Measurements from ENCODE around the gene CIROP. TPM values are rescaled to one million over a fixed set of nuclear protein-coding genes. Genes with fewer than 3 reads are reported as not detected.

The CIROP gene
- total RNA-seq, 1 experiment from 2014 or later: not detected

DNA sequence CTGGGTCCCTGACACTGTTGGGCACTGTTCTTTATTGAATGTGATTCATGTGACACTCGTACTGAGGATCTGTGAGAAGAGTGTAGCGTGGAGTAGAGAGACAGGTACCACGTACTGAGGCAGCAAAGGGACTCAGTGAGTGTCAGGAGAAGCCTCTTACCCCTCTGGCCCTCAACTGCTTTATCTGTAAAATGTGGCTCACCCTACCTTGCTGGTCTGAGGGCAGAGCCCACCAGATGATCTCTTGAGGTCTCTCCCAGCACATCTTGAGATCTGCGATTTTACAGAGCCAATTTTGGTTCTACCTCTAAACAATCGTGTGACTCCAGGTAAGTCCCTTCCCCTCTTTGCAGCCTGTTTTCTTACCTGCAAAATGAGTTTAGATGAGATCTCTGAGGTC is 11.1 kb upstream of the CIROP start:
- no peak for TF ChIP-seq EZH2 (IDR thresholded peaks at IDR 0.05; ENCODE audit: low read depth)
- TF ChIP-seq, protein P1, sequence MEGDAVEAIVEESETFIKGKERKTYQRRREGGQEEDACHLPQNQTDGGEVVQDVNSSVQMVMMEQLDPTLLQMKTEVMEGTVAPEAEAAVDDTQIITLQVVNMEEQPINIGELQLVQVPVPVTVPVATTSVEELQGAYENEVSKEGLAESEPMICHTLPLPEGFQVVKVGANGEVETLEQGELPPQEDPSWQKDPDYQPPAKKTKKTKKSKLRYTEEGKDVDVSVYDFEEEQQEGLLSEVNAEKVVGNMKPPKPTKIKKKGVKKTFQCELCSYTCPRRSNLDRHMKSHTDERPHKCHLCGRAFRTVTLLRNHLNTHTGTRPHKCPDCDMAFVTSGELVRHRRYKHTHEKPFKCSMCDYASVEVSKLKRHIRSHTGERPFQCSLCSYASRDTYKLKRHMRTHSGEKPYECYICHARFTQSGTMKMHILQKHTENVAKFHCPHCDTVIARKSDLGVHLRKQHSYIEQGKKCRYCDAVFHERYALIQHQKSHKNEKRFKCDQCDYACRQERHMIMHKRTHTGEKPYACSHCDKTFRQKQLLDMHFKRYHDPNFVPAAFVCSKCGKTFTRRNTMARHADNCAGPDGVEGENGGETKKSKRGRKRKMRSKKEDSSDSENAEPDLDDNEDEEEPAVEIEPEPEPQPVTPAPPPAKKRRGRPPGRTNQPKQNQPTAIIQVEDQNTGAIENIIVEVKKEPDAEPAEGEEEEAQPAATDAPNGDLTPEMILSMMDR (conservative IDR thresholded peaks at IDR 0.05): no peak
- CTCF ChIA-PET: no interaction called here
- DNase-seq: no peak
- Histone ChIP-seq H3K9me2 (ENCODE audit: insufficient read depth) (no peaks in the 10 kb centered on the region), H3K79me2 (ENCODE audit: low read depth) (no peaks in the 10 kb centered on the region), H3K4me3 (no peak overlapping the region), H3K36me3 (ENCODE audit: low read depth) (no peaks in the 10 kb centered on the region), H2AFZ (no peak overlapping the region), H3K27ac (peak overlapping the region; percentile 90), H3K4me2 (peak overlapping the region; percentile 65), H4K20me1 (ENCODE audit: insufficient read depth) (no peaks in the 10 kb centered on the region), H3K27me3 (ENCODE audit: insufficient read depth, low read depth) (no peaks in the 10 kb centered on the region), H3F3A (ENCODE audit: insufficient read depth, low read depth) (peaks cover 18% of the 10 kb centered on the region; the same call in 1 of the 2 replicates), H3K4me1 (replicated peaks; ENCODE audit: insufficient read depth) (peaks cover 41% of the 10 kb centered on the region), H3K9me3 (ENCODE audit: insufficient read depth, low read depth) (no peaks in the 10 kb centered on the region)
- POLR2A ChIA-PET (ENCODE audit: unreplicated experiment): interaction anchor here (0.6 kb wide), 1 partner anchor 205 kb away, joined by 4 read pairs; no protein-coding TSS in a partner anchor
- no TSS peak for BruUV-seq (replicated peaks)
- intact Hi-C loops (cut with micrococcal nuclease; ENCODE audit: unreplicated experiment): no loop called here

DNA sequence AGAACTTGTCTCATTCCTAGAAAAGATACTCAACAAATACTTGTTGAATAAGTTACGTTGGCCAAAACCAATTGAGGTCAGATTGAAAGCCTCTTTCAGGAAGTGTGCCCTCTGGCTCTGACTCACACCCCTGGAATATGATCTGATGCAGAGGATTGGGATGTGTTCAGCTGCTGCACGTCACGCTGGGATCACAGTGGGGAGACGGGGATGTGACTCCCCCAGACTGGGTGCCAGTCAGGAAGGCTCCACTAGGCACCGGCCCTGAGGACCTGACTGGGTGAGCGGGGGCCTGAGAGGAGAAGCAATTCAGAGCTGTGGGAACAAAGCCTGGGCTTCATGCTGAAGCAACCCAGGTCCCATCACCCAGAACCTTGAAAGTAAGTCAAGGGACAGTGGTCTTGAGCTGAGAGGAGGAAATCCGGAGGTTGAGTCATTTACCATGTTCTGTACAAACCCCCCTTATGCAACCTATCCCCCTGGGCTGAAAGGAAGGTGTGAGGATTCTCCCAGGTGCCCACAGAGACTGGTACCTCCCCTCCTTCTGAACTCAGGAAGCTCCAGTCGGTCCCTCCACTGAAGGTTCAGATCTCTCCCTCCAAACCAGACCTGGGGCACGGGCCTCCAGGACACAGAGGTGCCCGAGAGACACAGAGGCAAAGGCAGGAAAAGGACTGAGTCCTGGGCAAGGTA is 10.4 kb upstream of the CIROP start:
- no peaks in the 10 kb centered on the region for H3K9me3 ChIP-seq (ENCODE audit: insufficient read depth, low read depth)
- peaks cover 18% of the 10 kb centered on the region; the same call in 1 of the 2 replicates for H3F3A ChIP-seq (ENCODE audit: insufficient read depth, low read depth)
- intact Hi-C loops (cut with micrococcal nuclease; ENCODE audit: unreplicated experiment): no loop called here
- no peaks in the 10 kb centered on the region for H3K9me2 ChIP-seq (ENCODE audit: insufficient read depth)
- peak overlapping the region; percentile 90 for H3K27ac ChIP-seq
- TSS peak; percentile 88 for BruUV-seq (replicated peaks)
- H3K4me1 ChIP-seq (replicated peaks; ENCODE audit: insufficient read depth): peaks cover 41% of the 10 kb centered on the region
- CTCF ChIA-PET: no interaction called here
- H2AFZ ChIP-seq: no peak overlapping the region
- H3K79me2 ChIP-seq (ENCODE audit: low read depth): no peaks in the 10 kb centered on the region
- TF ChIP-seq, protein P1 (conservative IDR thresholded peaks at IDR 0.05): no peak
- no peak for TF ChIP-seq EZH2 (IDR thresholded peaks at IDR 0.05; ENCODE audit: low read depth)
- peak; percentile 62 to 92 for DNase-seq
- no peaks in the 10 kb centered on the region for H3K27me3 ChIP-seq (ENCODE audit: insufficient read depth, low read depth)
- H3K36me3 ChIP-seq (ENCODE audit: low read depth): no peaks in the 10 kb centered on the region
- peak overlapping the region; percentile 65 for H3K4me2 ChIP-seq
- POLR2A ChIA-PET (ENCODE audit: unreplicated experiment): interaction anchor here (0.6 kb wide), 2 partner anchors 44 to 206 kb away, joined by 4 read pairs; no protein-coding TSS in a partner anchor
- no peak overlapping the region for H3K4me3 ChIP-seq
- H4K20me1 ChIP-seq (ENCODE audit: insufficient read depth): no peaks in the 10 kb centered on the region

DNA sequence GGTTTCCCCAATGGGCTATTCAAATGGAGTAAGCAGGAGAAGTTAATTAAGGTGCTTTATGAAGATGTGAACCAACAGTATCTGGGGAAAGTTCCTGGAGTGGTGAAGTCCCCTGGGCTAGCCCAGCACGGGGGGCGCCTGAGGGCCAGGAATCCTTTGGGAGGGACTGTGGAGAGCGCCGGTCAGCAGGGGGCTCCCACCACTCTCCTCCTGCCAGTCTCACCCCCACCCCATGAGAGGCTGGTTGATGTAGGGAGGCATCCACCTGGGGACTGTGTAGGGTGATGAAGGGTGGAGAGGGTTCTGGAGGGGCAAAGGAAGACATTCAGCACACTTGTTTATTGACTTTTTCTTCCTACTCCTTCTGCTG is 9.9 kb upstream of the CIROP start:
- TF ChIP-seq, protein P1 (conservative IDR thresholded peaks at IDR 0.05): no peak
- TF ChIP-seq EZH2 (IDR thresholded peaks at IDR 0.05; ENCODE audit: low read depth): no peak
- intact Hi-C loops (cut with micrococcal nuclease; ENCODE audit: unreplicated experiment): no loop called here
- DNase-seq: no peak
- Histone ChIP-seq H3F3A (ENCODE audit: insufficient read depth, low read depth) (peaks cover 18% of the 10 kb centered on the region; the same call in 1 of the 2 replicates), H4K20me1 (ENCODE audit: insufficient read depth) (no peaks in the 10 kb centered on the region), H3K36me3 (ENCODE audit: low read depth) (no peaks in the 10 kb centered on the region), H3K27me3 (ENCODE audit: insufficient read depth, low read depth) (no peaks in the 10 kb centered on the region), H2AFZ (no peak overlapping the region), H3K9me3 (ENCODE audit: insufficient read depth, low read depth) (no peaks in the 10 kb centered on the region), H3K4me1 (replicated peaks; ENCODE audit: insufficient read depth) (peaks cover 41% of the 10 kb centered on the region), H3K9me2 (ENCODE audit: insufficient read depth) (no peaks in the 10 kb centered on the region), H3K4me2 (peak overlapping the region; percentile 65), H3K79me2 (ENCODE audit: low read depth) (no peaks in the 10 kb centered on the region), H3K4me3 (no peak overlapping the region), H3K27ac (peak overlapping the region; percentile 90)
- ChIA-PET POLR2A (ENCODE audit: unreplicated experiment) (interaction anchor here (0.6 kb wide), 1 partner anchor 44 kb away, joined by 4 read pairs; no protein-coding TSS in a partner anchor), CTCF (no interaction called here)
- TSS peak; percentile 65 for BruUV-seq (replicated peaks)
